H1 (cell line): ENCODE data around the gene ADGB. TPM values are rescaled to one million over a fixed set of nuclear protein-coding genes. Genes with fewer than 3 reads are reported as not detected.

Experiments
- CBX5 ChIP-seq: fragments of 300-800, 300-1000 bp; sonication (generic); IDR thresholded peaks from 2 replicates; pipeline ENCODE4 v1.7.1; 2016; ENCODE audit warnings: antibody characterized with exemption, low read length, low read depth
- EP300 ChIP-seq, 2 experiments: IDR thresholded peaks; 1 replicate in 1 of 2; 2 replicates in 1 of 2; pipeline ENCODE4 v1.6.1; 2011 to 2012; ENCODE audit warnings: low read depth in 2 of 2, low read length in 2 of 2, mild to moderate bottlenecking in 2 of 2, borderline replicate concordance in 1 of 2, inconsistent platforms in 1 of 2, moderate library complexity in 1 of 2
- polyA plus RNA-seq, 7 experiments: library from polyadenylated mRNA; depleted of rRNA in 3 of 7; stranded (reverse) in 5 of 7; unstranded in 2 of 7; fragments of >200 nt in 5 of 7; fragments of 200-250 nt in 2 of 7; gene quantifications; 1 replicate in 5 of 7; 2 replicates in 1 of 7; 4 replicates in 1 of 7; pipeline versions ENCODE4 v1.2.1 to v1.2.3, GENCODE V29; 2011 to 2013; ENCODE audit warnings: missing spikeins in 2 of 7, mixed read lengths in 2 of 7
- total RNA-seq: library from RNA; stranded (reverse); fragmentation: NEBNext Ultra II Directional; extraction: Animal tissue kit (Norgen Biotek cat#: 25700); gene quantifications from 2 replicates; pipeline ENCODE4 v1.2.1, GENCODE V29; 2021

Gene ADGB
- total and polyA plus RNA-seq, 2 of the 8 experiments (the other 6 are each of a cell fraction or from before 2014, with no cell fraction given) = not detected

DNA sequence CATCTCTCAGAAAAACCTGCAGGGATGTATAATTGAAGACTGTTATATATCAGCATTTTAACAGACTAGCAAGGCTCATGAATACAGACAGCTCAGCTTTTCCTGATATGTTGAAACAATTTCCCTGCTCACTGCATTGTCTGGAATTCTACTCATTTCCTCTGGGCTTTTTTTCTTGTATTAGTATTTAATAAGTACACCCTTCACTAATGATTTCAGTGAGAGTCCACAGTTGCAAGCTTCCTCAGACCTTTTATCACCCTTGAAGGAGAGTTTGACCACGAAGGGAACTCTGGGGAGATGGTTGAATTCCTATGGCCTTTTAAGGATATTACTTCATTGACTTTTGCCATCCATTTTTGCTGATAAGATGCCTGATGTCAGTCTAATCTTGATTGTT lies 248.7 kb downstream of the ADGB start (continued):
- no peak for TF ChIP-seq CBX5
- TF ChIP-seq EP300 (IDR thresholded peaks at IDR 0.05; ENCODE audit: borderline replicate concordance in 1 of 2, low read depth in 2 of 2, low read length in 2 of 2) = no peak
